HG02973 (cell line): Measurements from ENCODE around the gene ADCY5.
"Not testable (repeated sequence)": the region's sequence is repeated elsewhere in the genome, so short reads cannot be mapped to it uniquely, and the experiment has no call there.

Experiments used
- ATAC-seq: cut with Tn5 transposase; IDR thresholded peaks from one replicate; pipeline ENCODE4 v1.9.1; 2021; ENCODE audit warnings: moderate library complexity; ENCODE audit not compliant: unreplicated experiment

ADCY5 gene

DNA sequence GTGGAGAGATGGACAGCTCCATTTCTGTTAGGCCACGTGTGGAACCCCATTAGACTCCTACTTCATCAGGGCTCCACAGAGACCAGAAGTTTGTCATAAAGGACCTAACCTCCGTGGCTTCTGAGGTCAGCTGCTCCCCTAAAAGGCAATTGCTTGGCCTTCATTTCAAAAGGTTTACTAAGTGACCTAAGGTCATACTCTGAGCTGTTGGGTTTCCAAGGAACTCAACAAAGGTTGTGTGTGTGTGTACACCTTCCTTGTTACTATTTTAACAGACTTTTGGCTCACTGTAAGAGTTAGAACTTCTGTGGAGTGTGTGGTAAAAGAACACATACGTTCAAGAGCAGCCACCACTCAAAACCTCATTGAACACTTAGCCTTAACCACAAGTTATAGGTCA lies 173.2 kb downstream of the ADCY5 start:
- ATAC-seq, result no peak

DNA sequence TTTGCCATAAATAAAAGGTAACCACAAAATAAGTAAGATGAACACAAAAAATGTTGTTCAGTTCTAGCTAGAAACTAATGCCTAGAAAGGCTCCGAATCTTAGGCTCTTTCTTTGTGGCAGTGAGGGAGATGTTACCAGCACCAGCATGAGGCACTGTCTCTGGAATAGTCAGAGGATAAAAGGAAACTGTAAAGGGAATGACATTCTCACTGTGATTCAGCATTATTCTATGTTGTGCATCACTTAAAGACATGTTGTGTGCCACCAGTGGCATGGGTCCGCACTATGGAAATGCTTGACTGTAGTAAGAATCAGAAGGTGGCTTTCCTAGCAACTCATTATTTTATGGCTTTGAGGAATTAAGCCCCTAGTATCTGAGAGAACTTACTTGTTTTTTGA lies 176.3 kb downstream of the ADCY5 start:
- ATAC-seq, result no peak

DNA sequence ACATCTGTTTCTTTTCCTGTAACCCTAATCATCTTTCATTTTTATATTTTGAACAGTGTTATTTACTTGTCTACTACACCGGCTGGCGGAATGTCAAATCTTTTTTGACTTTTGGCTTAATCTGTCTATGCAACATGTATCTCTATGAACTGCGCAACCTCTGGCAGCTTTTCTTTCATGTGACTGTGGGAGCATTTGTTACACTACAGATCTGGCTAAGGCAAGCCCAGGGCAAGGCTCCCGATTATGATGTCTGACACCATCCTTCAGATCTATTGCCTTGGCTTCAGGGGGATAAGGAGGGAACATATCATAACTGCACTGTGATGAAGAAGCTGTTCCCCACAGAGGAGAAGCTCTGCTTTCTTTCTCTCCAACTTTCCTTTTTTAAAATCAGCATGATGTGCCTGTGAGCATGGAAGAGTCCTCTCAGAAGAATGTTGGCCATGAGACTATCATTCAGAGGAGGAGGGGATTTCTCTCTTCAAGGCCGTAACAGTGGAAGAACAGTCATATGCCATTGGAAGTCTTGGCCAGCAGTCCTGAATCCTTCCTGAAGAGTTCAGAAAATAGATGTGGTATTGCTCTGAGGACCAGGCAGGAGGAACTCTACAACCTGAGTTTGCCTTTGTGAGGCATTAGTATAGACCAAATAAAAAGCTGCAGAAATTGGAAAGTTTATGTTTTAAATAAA lies 177.3 kb downstream of the ADCY5 start:
- ATAC-seq, result no peak

DNA sequence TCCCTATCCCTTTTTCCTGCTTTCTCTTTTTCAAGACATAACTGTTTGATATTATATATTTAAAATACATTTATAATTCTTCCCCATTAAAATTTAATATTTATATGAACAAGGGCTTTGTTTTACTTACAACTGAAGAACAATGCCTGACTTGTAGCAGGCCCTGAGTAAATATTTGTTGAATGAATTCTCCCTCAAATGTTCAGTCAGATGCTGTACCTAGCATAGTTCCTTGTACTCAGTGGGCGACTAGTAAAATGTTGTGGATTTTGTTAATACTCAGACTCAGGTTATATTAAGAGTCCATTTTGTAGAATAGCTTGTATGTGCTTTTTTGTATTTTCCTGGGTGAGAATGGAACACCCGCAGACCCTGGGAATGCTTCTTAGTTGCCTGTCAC lies 178.1 kb downstream of the ADCY5 start:
- ATAC-seq, result no peak

DNA sequence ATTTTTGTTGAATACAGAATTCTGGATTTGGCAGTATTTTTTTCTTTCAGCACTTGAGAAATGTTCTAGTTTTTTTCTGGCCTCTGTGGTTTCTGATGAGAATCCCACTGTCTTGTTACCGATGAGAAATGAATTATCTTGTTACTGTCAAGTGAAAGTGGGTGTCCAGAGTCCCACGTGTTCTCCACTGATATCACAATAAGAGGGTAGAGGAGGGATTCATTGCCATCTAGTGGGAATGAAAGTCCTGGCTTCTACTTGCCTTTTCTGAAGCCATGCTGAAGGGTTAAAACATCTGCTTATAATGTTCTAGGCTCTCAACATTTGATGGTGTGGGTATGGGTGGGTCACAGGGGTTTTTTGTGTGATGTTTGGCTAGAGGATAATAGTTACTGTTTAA lies 181.1 kb downstream of the ADCY5 start:
- no peak for ATAC-seq

DNA sequence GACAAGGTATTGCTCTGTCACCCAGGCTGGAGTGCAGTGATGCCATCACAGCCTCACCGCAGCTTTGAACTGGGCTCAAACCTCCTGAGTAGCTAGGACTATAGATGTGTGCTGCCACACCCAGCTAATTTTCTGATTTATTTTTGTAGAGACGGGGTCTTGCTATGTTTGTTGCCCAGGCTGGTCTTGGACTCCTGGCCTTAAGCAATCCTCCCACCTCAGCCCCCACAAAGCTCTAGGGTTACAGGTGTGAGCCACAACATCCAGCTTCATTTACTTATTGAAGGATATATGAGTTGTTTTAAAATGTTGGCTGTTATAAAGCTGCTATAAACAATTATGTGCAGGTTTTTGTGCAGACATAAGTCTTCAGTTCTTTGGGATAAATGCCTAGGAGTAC lies 184.9 kb downstream of the ADCY5 start:
- no peak for ATAC-seq

DNA sequence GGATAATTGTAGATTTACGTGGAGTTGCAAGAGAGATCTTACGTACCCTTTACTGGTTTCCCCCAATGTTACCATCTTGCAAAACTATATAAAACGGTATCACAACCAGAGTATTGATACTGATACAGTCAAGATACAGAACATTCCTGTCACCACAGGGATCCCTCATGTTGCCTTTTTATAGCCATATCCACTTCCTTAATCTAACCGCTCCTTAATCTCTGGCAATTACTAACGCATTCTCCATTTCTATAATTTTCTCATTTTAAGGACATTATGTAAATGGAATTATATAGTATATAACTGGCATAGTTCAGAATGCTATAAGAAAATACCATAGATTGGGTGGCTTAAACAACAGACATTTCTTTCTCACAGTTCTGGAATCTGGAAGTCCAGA lies 186.0 kb downstream of the ADCY5 start:
- ATAC-seq, result no peak

DNA sequence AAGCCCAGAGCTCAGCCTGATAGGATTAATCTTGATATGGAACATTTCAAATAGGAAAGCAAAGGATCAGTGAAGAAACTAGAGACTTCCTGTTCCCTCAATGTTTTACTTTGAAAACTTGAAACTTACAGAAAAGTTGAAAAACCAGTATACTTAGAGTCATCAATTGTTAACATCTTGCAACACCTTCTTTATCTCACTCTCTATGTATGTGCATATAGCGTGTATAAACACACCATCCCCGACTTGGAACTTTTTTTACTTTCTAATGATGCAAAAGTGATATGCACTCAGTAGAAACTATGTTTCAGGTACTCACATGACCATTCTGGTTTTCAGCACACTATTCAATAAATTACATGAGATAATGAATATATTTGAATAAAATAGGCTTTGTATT lies 186.7 kb downstream of the ADCY5 start:
- no peak for ATAC-seq

DNA sequence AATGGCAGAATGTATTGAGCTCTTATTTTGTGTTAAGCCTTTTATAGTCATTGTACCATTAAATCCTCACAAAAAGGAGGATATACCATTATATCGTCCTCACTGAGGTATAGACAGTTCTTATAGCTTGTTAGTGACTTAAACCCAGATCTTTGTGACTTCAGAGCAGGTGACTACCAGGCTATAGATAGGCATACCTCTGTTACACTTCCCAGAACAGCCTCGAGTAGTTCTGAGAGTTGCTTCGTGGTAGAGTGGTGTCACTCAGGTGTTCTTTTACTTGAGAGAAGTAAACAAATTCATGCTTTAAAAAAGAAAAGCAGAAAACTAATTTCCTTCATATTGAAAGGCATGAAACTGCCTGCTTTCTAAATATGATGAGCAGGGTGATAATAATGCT lies 187.2 kb downstream of the ADCY5 start:
- no peak for ATAC-seq

DNA sequence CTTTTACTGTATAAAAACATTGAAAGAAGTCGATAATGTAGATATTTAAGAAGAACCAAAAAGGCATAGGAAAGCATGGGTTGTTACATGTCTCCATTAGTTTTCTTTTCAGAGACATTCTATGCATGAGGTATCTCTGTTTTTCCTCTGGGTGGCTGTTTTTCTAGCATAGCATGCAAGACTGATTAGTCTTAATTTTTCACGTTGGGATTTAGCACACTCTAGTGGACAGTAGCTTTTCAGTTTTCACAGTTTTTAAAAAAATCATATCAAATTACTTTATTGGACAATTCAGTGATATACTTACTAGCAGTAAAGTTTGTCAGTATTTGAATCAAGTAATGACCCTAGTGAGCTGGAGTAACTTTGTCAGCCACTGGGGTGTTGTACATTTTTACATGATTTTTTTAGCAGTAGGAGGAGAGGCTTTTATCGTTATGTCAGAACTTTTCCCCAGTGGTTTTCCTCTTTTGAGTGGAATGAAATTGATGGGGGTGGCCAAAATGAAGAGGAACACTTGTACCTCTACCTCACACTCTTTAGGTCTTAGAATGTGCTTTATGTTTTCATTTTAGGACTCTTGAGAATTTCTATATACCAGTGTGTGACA lies 190.0 kb downstream of the ADCY5 start:
- ATAC-seq, result no peak

DNA sequence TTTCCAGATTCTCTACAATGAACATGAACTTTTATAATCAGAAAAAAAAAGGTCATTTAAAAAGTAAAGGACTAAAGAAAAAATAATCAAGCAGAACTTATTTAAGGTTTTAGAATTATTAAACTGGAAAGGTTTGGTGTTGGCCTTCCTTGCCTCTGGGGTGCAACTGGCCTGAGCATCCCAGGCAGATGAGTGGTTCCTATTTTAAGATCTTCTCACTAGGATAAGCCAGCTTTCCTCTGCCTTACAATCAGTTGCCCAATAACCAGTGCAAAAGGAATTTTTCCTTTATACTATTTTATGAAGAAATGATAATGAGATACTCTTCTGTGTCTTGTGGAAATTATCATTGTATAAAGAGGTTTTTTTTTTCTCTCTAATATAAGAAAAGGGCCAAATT lies 190.5 kb downstream of the ADCY5 start:
- ATAC-seq, result no peak

DNA sequence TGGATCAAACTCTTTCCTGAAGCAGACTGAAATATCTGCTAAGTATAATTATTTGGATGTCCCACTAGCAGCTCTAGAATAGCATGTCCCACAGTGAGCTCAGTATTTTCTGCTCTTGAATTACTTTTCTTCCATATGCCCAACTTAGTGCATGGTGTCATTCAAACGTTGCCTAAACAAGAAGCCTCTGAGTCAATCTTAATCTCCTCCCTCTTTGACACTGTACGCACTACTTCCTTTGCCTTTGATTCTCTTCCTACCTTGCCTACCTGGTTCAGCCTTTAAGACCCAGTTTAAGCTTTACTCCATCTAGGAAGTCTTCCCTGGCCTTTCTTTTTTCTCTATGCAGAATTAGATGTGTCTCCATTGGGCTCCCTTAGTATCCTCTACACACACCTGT lies 192.6 kb downstream of the ADCY5 start:
- ATAC-seq, result no peak

DNA sequence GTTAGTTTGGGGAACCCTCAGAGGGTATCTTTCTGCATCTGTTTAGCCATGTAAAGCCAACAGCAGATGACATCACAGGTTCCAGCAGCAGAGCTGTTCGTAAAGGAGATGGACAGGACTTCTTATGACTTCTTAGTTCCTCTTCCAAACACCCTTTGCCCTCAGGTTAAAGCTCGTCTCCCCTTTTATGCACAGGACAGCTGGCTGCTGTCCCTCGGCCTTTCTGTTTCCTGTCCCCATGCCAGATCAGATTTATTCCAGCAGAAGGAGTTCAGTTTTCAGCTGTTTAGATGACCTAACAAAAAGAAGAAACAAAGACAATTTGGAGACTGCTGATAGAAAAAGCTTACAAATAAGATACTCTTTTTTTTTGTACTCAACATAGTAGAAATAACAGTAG lies 202.0 kb downstream of the ADCY5 start:
- no peak for ATAC-seq

DNA sequence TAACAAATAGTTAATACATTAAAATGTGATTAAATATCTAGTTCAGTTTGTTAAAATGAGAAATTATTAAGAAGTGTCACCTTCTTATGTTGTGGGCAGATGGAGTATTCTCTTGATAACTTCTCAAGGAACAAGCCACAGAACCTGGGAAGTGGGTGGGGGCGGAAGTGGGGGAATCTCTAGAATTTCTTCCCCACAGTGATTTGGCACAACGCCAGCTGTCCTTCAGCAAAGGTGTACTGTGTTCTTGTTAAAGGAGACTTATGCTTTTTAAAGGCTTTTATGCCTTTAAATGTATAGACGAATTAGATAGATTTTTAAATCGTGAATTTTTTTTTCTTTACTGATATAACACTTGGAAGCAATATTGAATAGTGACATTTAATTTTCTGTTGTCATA lies 204.8 kb downstream of the ADCY5 start:
- no peak for ATAC-seq

DNA sequence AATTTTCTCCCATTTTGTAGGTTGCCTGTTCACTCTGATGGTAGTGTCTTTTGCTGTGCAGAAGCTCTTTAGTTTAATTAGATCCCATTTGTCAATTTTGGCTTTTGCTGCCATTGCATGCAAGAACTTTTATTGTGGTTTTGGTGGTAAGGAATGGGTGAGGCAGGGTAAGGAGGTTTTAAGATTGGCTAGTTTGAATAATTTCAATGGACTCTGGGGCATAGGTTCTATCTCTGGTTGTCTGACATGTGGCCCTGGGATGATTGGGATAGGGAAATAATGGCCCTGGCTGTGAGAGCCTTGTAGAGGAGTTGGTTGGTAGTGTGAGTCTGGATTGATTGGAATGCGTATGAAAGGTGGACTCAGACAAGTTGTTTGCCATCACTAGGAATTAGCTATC lies 209.1 kb downstream of the ADCY5 start:
- no peak for ATAC-seq

DNA sequence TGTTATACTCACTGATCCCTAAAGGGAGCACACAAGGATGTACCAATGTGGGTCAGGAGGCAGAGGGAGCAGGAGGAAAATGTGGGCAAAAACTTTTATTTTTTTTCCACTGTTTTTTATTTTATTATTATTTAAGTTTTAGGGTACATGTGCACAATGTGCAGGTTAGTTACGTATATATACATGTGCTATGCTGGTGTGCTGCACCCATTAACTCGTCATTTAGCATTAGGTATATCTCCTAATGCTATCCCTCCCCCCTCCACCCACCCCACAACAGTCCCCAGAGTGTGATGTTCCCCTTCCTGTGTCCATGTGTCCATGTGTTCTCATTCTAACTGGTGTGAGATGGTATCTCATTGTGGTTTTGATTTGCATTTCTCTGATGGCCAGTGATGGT lies 209.7 kb downstream of the ADCY5 start:
- not testable (repeated sequence) for ATAC-seq

DNA sequence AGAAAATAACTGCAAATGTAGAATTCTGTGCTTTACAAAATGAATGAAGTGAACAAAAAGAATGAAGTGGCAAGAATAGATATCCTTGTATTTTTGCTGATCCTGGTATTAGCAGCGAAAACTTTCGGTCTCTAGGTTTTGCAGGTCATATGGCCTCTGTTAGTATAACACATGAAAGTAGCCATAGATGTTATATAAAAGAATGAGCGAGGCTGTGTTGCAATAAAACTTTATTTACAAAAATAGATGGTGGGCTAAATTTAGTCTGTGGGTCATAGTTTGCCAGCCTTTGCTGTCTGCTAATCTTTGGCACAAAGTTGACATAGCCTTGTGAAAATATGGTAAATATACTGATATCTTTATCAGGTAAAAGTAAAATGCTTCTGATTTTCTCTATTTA lies 212.0 kb downstream of the ADCY5 start:
- ATAC-seq, result no peak
